HG02588 (cell line): ENCODE results near the gene NAALADL2.
"Not testable (repeated sequence)": the region's sequence is repeated elsewhere in the genome, so short reads cannot be mapped to it uniquely, and the experiment has no call there.

Experiments
- ATAC-seq: cut with Tn5 transposase; IDR thresholded peaks from one replicate; pipeline ENCODE4 v1.9.1; 2021; ENCODE audit warnings: mild to moderate bottlenecking, moderate library complexity; ENCODE audit not compliant: unreplicated experiment

Gene NAALADL2

DNA sequence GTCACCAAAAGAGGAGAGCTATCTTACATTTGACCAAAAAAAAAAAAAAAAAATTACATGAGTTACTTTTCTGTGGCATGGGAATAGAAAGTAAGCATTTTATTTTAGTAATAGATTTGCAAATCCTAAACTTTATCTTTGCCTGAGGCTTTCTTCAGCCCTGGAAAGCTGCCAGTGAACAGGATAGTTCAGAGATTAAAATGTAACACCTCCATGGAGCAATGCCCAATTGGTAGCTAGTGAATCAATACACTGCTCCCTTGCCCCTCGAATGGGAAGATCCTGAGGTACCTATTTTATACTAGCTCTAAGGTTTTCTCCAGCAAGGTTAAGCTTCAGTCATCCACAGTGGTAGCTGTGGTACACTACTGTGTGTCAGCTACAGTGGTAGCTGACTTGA lies 867.1 kb downstream of the NAALADL2 start:
- no peak for ATAC-seq

DNA sequence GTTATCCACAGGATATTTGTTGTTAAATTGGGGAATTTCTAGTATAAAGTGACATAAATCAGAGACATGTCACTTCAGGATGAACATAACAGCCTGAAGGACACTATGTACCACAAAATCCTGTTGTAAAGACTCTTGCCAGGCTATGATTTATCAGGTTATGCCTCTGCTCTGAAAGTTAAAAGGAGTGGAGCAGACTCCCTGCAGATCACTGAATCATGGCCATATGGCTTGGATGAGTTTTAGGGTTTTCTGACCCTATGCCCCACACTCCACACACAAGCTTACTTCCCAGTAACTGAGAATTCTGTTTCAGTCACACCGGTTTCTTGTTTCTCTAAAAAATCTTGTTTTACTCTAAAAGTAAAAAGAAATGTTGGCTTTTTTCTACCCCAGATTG lies 869.4 kb downstream of the NAALADL2 start:
- ATAC-seq: no peak

DNA sequence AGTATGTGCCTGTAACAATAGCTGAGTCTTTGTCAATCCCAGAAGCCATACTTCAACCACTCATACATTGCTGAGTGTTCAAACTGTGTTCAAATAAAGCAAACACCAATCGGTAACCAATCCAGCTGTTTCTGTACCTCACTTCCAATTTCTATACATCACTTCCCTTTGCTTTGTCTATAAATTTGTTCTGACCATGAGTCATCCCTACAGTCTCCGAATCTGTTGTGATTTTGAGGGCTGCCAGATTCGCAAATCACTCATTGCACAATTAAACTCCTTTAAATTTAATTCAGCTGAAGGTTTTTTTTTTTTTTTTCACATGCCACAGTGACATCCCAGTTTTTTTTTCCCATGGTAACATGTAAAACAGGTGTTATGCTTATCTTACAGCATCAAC lies 870.3 kb downstream of the NAALADL2 start:
- no peak for ATAC-seq

GRCh38 chr3:175731543-175731942 lies 872.4 kb downstream of the NAALADL2 start:
- ATAC-seq: no peak

GRCh38 chr3:175732017-175732416 lies 872.9 kb downstream of the NAALADL2 start:
- no peak for ATAC-seq

DNA sequence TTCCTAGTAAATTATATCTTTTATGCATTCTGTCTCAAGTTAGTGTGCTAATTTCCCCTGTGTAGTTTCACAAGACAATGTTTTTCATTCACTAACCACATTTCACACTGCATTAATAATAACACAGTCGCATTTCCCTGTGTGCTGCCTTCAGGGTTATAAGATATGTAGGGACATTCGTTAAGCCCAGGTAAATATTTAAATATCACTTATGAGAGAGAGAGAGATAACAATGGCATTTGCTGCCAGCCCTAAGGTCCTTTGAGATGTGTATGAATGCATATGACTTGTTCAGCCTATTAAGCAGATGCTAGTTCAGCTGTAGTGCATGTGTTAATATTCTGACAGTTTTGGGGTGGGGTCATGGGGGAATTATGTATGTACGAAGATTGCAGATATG lies 876.7 kb downstream of the NAALADL2 start:
- no peak for ATAC-seq

GRCh38 chr3:175737646-175738572 lies 878.8 kb downstream of the NAALADL2 start:
- no peak for ATAC-seq

- no peak for ATAC-seq
Measured at GRCh38 chr3:175741951-175742350, 882.8 kb downstream of the NAALADL2 start.

- ATAC-seq: no peak
Measured at GRCh38 chr3:175743733-175744400, 884.7 kb downstream of the NAALADL2 start.

GRCh38 chr3:175746308-175746707 lies 887.2 kb downstream of the NAALADL2 start:
- no peak for ATAC-seq

DNA sequence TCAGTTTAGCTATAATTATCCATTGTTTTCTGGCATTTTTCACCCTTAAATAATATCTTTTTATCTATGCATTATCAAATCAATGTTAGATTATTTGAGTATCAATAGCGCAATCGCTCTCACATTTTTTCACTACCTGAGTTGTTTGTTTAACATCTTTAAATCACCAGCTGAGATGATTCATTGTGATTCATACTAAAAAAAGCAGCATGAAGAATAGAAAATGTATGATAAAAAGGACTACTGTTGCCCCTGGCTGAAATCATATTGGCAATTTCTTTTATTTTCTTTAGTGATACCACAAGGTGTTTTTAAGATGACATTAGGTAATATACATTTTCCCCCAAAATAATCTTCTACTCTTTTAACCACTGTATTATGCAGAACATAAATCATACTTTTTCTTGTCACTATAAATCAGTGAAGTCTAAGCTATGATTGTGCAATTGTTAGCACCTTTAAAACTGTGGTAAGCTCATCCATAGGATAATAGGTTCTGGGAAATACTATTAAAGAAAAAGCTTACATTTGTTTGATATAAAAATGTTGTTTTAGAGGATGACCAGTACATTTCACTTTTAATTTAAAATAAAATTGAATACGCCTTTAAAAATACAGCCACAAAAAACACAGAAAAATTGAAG lies 889.1 kb downstream of the NAALADL2 start:
- no peak for ATAC-seq

GRCh38 chr3:175749981-175750380 lies 890.8 kb downstream of the NAALADL2 start:
- no peak for ATAC-seq

DNA sequence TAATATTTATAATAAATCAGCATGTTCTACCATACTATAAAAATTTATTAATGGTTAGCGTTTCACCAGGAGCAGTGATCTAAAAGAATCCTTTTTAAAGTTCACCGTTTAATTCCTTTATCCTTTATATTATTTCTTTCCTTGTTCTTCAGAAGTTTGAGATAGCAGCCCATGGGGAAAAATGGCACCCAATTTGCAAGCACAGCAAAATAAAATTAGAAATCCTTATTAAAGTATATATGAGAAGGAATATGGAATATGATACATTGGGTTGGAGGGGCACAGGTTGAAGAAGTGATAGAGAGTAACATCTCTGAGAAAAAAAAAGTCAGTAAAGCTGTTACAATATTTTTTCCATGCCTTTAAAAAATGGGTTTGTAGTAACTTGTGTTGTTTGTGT lies 892.0 kb downstream of the NAALADL2 start:
- ATAC-seq: no peak

- ATAC-seq: no peak
Measured at GRCh38 chr3:175763948-175764347, 904.8 kb downstream of the NAALADL2 start.

DNA sequence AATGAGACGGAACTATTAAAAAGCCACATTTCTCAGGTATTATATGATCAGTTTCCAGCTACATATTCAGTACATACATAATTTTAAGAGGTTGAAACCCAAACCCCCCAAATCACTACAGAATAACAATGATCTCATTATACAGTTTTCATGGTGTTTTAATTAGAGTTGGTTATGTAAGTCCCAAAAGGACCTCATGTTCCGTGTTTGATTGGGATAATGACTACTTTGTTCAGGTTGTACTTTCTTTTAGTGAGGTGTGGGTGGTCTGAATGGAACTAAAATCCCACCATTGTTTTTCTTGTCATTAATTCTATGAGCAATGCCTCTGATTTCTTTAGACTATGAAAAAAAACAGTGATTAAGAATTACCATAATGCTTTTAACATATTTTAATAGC lies 905.6 kb downstream of the NAALADL2 start:
- ATAC-seq: no peak

GRCh38 chr3:175770426-175770825 lies 911.3 kb downstream of the NAALADL2 start:
- ATAC-seq: no peak

DNA sequence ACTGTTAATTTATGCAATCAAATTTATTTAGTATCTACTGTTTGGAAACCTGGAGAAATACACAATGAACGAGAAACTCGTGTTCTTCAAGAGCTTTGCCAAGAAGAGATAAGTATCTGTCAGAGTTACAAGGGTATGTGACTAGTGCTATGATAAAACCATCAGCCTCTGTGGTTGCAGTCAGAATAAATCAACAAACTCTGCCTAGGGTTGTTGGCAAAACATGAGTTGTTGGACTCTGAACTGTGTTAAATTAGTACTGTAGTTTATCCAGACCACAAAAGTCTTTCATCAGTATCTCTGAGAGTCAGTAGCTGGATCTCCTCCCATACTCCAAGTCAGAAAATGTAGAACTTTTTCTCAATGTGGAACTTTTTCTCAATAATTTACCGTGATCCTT lies 918.4 kb downstream of the NAALADL2 start:
- no peak for ATAC-seq

GRCh38 chr3:175777965-175778364 lies 918.8 kb downstream of the NAALADL2 start:
- no peak for ATAC-seq

- no peak for ATAC-seq
Measured at GRCh38 chr3:175778994-175779393, 919.9 kb downstream of the NAALADL2 start.

DNA sequence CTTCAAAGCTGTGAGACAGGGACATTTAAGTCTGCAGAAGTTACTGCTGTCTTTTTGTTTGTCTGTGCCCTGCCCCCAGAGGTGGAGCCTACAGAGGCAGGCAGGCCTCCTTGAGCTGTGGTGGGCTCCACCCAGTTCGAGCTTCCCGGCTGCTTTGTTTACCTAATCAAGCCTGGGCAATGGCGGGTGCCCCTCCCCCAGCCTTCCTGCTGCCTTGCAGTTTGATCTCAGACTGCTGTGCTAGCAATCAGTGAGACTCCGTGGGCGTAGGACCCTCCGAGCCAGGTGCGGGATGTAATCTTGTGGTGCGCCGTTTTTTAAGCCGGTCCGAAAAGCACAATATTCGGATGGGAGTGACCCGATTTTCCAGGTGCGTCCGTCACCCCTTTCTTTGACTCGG lies 928.0 kb downstream of the NAALADL2 start:
- not testable (repeated sequence) for ATAC-seq

- ATAC-seq: no peak
Measured at GRCh38 chr3:175792245-175792644, 933.1 kb downstream of the NAALADL2 start.

- no peak for ATAC-seq
Measured at GRCh38 chr3:175798326-175798725, 939.2 kb downstream of the NAALADL2 start.
